HK-2 (cell line): ENCODE data around the gene ZNF516.

Experiments used
- DNase-seq: peaks from one replicate; pipeline ENCODE4 v3.0.0-alpha.2; 2018; ENCODE audit not compliant: unreplicated experiment

The ZNF516 gene

DNA sequence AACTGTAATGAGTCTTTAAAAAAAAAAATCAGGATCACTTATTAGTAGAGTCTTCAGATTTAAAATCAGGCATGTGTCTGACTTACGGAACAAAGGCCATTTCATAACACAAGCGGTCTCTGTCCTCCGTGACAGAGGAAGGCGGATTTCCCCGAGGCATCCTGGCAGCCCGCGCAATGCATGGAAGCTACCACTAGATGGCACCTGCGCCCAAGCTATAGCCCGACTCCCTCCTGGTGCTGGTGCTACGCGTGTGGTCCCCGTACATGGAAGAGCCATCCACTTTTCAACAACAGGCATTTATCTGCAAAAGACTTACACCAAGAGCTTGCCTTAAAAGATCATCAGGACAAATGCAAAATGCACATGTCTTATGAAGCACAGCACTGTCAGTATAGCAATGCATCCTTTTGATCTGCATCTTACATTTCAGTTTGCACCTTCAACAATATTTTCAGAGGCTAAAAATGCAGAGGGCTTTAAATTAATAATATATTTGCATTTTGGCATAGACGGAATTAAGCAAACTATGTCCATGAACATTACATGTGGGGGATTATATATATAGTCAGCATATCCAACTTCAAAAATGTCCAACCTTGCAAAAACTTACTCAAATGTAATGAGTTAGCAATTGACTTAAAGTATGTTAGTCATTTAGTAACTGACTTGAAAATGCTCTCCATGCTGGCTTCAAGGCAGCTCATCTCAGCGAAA is 96.0 kb downstream of the ZNF516 start:
- DNase-seq, result peak; percentile 60

DNA sequence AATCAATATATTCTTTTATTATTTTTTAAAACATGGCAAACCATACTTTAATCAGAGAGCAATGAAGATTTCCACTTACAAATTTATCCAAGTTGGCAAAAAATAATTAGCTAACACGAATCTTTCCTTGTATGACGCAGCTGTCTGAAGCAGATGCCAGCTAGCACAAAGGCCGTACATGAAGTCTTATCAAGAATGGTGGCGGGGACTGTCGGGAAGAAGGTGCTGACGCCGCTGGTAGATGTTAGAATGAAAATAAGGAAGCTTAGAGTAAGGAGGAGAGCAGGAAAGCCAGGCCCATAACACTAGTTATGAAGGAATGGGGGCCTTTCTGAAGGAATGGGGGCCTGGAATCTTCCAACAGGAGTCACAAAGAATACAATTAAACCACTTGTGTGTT is 96.7 kb downstream of the ZNF516 start:
- DNase-seq, result no peak

- no peak for DNase-seq
These were observed 97.4 kb downstream of the ZNF516 start for GRCh38 chr18:76397631-76398030.

DNA sequence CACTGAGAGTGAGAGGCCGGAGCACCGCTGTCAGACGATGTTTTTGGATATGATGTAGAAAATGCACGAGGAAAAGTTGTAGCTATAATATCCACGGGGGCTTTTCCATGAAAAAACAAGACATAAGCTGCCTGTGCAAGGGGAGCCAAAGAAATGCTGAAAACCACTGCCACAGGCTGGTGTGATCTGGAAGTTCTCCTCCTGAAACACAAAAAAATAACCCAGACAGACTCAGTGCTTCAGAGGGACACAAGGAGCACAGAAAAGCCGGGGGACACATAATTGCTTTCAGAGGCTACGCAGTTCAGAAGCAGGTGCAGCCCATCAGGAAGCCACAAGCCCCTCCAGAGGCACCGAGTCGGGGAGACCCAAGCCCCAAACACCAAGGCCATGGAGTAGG is 98.2 kb downstream of the ZNF516 start:
- DNase-seq, result no peak

- no peak for DNase-seq
These were observed 99.4 kb downstream of the ZNF516 start for GRCh38 chr18:76395609-76396008.

DNA sequence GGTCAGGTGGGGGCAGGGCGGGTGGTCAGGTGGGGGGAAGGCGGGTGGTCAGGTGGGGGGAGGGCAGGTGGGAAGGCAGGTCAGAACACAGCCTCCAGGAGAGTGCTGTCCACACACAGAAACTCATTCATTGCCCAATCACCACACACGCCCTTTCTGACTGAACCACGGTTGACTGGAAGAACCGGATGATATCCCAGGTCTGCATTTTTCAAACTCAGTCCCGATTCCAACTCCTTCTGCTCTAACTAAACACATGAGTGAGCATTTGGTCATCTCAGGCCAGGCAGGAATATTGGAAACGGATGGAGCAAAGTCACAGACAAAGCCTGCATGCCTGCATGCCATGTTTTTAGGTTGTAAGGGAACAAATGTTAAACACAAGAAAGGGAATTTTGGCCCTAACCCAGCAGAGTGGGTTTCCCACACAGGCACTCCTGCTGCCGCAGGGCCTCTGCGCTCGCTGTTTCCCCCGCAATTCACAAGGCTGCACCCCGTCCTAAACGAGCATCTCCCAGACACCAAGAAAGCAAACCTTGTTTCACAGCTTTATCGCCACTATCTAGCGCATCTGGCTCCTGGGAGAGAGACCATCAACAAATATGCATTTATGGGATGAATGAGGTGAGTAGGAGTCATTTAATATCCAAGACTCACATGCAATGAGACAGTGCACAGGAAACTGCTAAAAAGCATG is 100.1 kb downstream of the ZNF516 start:
- DNase-seq, result no peak

- no peak for DNase-seq
These were observed 102.7 kb downstream of the ZNF516 start for GRCh38 chr18:76392349-76392748.

DNA sequence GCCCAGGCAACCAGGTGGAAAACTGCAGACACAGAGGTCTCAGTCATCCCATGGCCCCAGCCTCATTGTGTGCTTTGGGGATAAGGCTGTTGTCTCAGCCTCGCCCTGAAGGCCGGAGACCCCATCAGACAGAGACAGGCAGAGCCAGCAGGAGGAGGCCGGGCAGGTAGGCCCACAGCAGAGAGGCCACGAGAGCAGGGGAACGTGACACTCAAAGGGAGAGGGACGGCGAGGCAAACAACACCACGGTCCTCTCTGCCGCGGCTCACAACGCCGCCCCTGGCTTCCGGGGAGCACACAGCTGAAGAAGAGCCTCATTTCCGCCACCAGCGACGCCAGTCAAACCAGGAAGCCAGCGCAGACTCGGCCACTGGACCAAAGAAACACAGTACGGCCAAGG is 103.3 kb downstream of the ZNF516 start:
- DNase-seq, result no peak

- no peak for DNase-seq
These were observed 104.0 kb downstream of the ZNF516 start for GRCh38 chr18:76391038-76391437.

DNA sequence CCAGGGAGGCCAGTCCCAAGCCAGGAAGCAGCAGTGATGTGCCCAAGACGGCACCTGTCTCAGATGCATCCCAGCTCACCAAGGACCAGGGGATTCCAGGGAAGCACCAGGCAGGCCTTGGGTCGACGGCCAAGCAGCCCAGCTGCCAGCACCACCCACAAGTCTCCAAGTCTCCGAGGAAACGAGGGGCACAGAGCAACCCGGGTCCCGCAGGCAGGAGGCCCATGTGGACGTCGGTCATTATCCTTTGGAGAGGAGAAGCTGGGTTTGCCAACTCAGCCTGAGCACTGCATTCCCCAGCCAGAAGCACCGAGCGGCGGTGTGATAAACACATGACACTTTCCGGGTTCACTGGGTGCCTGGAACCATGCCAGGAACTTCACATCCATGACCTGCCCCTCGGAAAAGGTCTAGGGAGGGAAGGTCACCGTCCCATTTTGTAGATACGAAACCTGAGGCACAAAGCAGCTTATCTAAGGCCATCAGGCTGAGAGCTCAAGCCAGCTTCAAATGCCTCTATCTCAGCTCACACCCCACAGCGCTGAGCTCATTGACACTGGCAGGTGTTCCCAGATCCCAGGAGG is 104.5 kb downstream of the ZNF516 start:
- no peak for DNase-seq

GRCh38 chr18:76389716-76390115 is 105.3 kb downstream of the ZNF516 start:
- DNase-seq, result no peak

GRCh38 chr18:76388891-76389423 is 106.1 kb downstream of the ZNF516 start:
- no peak for DNase-seq

- DNase-seq, result no peak
These were observed 106.8 kb downstream of the ZNF516 start for GRCh38 chr18:76388261-76388660.

DNA sequence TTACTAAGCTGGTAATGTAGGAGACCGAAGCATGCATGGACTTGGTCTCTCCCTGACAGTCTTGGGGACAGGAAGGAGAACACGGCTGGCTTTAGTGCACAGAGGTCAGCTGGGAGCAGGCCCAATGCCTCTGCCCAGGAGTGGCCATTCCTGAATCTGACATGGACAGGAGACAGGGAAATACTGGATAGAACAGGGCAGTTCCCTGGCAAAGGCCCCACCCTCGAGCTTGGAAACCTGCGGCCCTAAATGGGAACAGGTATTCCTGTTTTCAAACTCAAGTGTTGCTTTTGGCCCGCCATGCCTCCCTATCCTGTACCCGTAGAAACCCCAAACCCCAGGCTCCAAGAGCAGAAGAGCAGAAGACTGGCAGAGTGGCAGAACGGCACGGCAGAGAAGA is 107.4 kb downstream of the ZNF516 start:
- DNase-seq, result no peak

- DNase-seq, result no peak
These were observed 108.2 kb downstream of the ZNF516 start for GRCh38 chr18:76386886-76387285.

GRCh38 chr18:76386071-76386470 is 109.0 kb downstream of the ZNF516 start:
- no peak for DNase-seq

DNA sequence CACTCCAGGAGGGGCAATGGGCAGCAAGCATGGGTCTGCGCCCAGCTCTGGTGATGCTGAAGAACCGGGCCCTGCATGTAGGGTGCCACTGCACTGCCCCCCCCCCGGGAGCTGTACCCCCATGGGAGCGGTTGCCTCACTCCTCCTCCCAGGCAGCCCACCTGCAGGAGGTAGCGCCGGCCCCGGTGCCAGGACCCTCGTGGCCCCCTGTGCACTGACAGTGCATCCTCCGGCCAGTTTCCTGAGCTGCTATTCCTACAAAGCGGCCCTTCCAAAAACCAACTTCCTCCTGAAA is 109.4 kb downstream of the ZNF516 start:
- DNase-seq, result no peak

DNA sequence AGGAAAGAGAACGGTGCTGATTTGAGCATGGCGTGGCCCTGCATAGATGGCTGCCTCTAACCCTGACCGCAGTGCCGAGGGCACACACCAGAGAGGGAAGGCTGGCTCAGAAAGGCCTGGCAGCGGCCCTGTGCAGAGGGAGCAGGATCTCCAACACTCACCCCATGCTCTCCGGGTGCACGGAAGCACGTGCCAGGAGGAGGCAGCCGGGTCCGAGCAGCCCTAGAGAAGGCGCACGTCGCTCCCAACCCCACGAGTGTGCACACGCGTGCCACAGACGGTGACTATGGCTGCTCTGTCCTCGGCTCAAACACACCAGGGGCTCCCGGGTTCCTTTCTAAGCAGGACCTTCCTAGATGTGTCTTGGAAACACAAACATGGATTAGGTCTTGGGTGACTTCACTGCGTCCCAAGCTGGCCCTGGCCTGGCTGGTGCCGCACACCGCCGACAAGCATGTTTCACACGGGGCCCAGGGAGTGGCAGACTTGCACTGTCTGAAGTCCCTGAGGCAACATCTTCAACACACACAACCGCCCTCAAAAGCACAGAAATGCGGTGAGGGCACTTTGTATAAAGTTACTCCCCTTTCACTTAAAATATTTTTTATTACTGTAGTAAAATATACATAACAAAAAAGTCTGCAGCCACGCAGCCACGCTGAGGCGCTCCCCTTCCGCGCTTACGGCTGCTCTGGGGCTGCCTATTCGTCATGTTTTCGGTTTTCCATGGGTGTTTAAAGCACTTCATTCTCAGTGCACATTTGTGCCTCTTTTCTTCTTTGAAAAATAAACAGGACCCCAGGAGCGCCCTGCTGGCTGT is 110.0 kb downstream of the ZNF516 start:
- DNase-seq, result no peak

- no peak for DNase-seq
These were observed 110.8 kb downstream of the ZNF516 start for GRCh38 chr18:76384114-76384790.

DNA sequence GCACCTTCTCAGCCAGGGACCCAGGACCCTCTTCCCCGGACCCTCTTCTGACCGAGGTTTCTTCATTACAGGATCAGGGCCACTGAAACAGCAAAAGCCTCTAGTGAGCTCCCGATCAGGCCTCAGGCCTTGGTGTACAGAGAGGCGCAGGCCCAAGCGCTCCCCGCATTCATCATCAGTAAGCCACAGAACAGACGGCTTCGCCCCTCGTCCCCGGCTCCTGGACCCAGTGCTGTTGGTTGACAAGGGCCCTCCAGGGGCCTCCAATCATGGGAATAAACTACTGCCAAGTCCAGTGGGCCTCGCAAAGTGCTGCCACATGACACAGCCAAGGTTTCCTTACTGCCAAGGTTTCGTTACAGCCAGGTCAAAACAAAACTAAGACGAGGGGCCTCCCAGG is 111.4 kb downstream of the ZNF516 start:
- DNase-seq, result no peak

- no peak for DNase-seq
These were observed 112.8 kb downstream of the ZNF516 start for GRCh38 chr18:76382275-76382674.
